Neural cell (in vitro differentiated cells): Measurements from ENCODE around the gene SH3RF2.

Experiments used
- CTCF ChIP-seq: fragments of 450-650 bp; IDR thresholded peaks from 2 replicates; pipeline ENCODE4 v1.5.1; 2014; ENCODE audit warnings: antibody characterized with exemption, mild to moderate bottlenecking, moderate library complexity; ENCODE audit not compliant: poor library complexity, severe bottlenecking
- EZH2 ChIP-seq: fragments of 200-600, 300-800 bp; shearing (Covaris generic), sonication (generic); IDR thresholded peaks from 2 replicates; pipeline ENCODE4 v1.6.1; 2014; ENCODE audit warnings: antibody characterized with exemption, low read length, borderline replicate concordance, mild to moderate bottlenecking; ENCODE audit not compliant: insufficient read depth, poor library complexity, severe bottlenecking
- REST ChIP-seq: IDR thresholded peaks from 2 replicates; pipeline ENCODE4 v1.6.1; 2012; ENCODE audit warnings: borderline replicate concordance

- TF ChIP-seq REST (no peak), CTCF (no peak), EZH2 (no peak)
Observed at GRCh38 chr5:145925353-145925752, 11.0 kb upstream of the SH3RF2 start.
